Measurements from ENCODE around the gene HEBP2.

HEBP2 gene

GRCh38 chr6:138397128-138398122 lies 6.6 kb upstream of the HEBP2 start:
- peak in 1 of 2 experiments; percentile 43 for DNase-seq

GRCh38 chr6:138400326-138400725 lies 3.7 kb upstream of the HEBP2 start:
- DNase-seq: no peak

GRCh38 chr6:138401960-138402837 lies 1.8 kb upstream of the HEBP2 start:
- no peak for DNase-seq

- DNase-seq: no peak
Measured at GRCh38 chr6:138402838-138403187, 1.2 kb upstream of the HEBP2 start.

GRCh38 chr6:138403324-138403800 lies 661 bp upstream of the HEBP2 start:
- peak; percentile 51 to 68 for DNase-seq

GRCh38 chr6:138404666-138405337 lies 779 bp downstream of the HEBP2 start:
- DNase-seq: peak in 1 of 2 experiments; percentile 25

- no peak for DNase-seq
Measured at GRCh38 chr6:138405816-138406413, 1.9 kb downstream of the HEBP2 start.

GRCh38 chr6:138406443-138406842 lies 2.4 kb downstream of the HEBP2 start:
- no peak for DNase-seq

GRCh38 chr6:138410048-138410735 lies 6.2 kb downstream of the HEBP2 start:
- DNase-seq: no peak

GRCh38 chr6:138410972-138411880 lies 7.2 kb downstream of the HEBP2 start:
- no peak for DNase-seq

GRCh38 chr6:138415125-138415524 lies 11.1 kb downstream of the HEBP2 start:
- DNase-seq: no peak

GRCh38 chr6:138416206-138416605 lies 12.2 kb downstream of the HEBP2 start:
- no peak for DNase-seq

- no peak for DNase-seq
Measured at GRCh38 chr6:138417493-138418117, 13.6 kb downstream of the HEBP2 start.

GRCh38 chr6:138418118-138418742 lies 14.2 kb downstream of the HEBP2 start:
- DNase-seq: no peak

- DNase-seq: no peak
Measured at GRCh38 chr6:138419766-138420165, 15.7 kb downstream of the HEBP2 start.

GRCh38 chr6:138420356-138420755 lies 16.3 kb downstream of the HEBP2 start:
- no peak for DNase-seq

GRCh38 chr6:138421089-138421488 lies 17.1 kb downstream of the HEBP2 start:
- DNase-seq: no peak

GRCh38 chr6:138421608-138422007 lies 17.6 kb downstream of the HEBP2 start:
- DNase-seq: no peak

GRCh38 chr6:138422861-138423260 lies 18.8 kb downstream of the HEBP2 start:
- no peak for DNase-seq
